SW480 (cell line): ENCODE measurements around the gene RPP38.
A peak's percentile ranks its signal among the peaks of the same experiment; 100 is the strongest.

Experiments used
- DNase-seq: peaks from one replicate; pipeline ENCODE4 v3.0.0-alpha.2; 2016; ENCODE audit warnings: low spot score

Gene RPP38

GRCh38 chr10:15097011-15097812 is at the start of gene RPP38:
TSS of gene RPP38 (plus strand) at chr10:15097355. CDS start at chr10:15103315, 5,960 bp downstream.
- peak; percentile 89 for DNase-seq

- DNase-seq = no peak
These were observed 47.6 kb upstream of the RPP38 start for GRCh38 chr10:15049533-15049932.

GRCh38 chr10:15052121-15052520 is 45.0 kb upstream of the RPP38 start:
- DNase-seq = no peak

GRCh38 chr10:15053061-15053460 is 44.1 kb upstream of the RPP38 start:
- no peak for DNase-seq

- no peak for DNase-seq
These were observed 38.5 kb upstream of the RPP38 start for GRCh38 chr10:15058689-15059088.

GRCh38 chr10:15059914-15060313 is 37.2 kb upstream of the RPP38 start:
- DNase-seq = no peak

GRCh38 chr10:15060638-15061037 is 36.5 kb upstream of the RPP38 start:
- no peak for DNase-seq

GRCh38 chr10:15067154-15067553 is 30.0 kb upstream of the RPP38 start:
- DNase-seq = no peak

GRCh38 chr10:15068802-15069201 is 28.4 kb upstream of the RPP38 start:
- no peak for DNase-seq

GRCh38 chr10:15069230-15069629 is 27.9 kb upstream of the RPP38 start:
- DNase-seq = no peak

GRCh38 chr10:15072358-15072757 is 24.8 kb upstream of the RPP38 start:
- DNase-seq = no peak

- no peak for DNase-seq
These were observed 21.7 kb upstream of the RPP38 start for GRCh38 chr10:15075421-15075820.

GRCh38 chr10:15083674-15084501 is 13.3 kb upstream of the RPP38 start:
- no peak for DNase-seq

GRCh38 chr10:15084502-15084922 is 12.6 kb upstream of the RPP38 start:
- DNase-seq = peak; percentile 83

GRCh38 chr10:15088428-15089261 is 8.5 kb upstream of the RPP38 start, which contains the start of gene ACBD7:
TSS of gene ACBD7 (minus strand) at chr10:15088776. CDS start at chr10:15088728, 48 bp downstream.
- peak; percentile 86 for DNase-seq

- no peak for DNase-seq
These were observed 5.7 kb upstream of the RPP38 start for GRCh38 chr10:15091418-15091817.

GRCh38 chr10:15092855-15093408 is 4.2 kb upstream of the RPP38 start:
- no peak for DNase-seq

GRCh38 chr10:15096661-15097010 is 519 bp upstream of the RPP38 start:
- DNase-seq = no peak

GRCh38 chr10:15099886-15100285 is 2.7 kb downstream of the RPP38 start:
- DNase-seq = no peak

- DNase-seq = no peak
These were observed 6.4 kb downstream of the RPP38 start for GRCh38 chr10:15103513-15103912.

- peak; percentile 61 for DNase-seq
These were observed 9.3 kb downstream of the RPP38 start for GRCh38 chr10:15106352-15107013.
